ENCODE results near the gene DLG2.
"Not testable (repeated sequence)": the region's sequence is repeated elsewhere in the genome, so short reads cannot be mapped to it uniquely, and the experiment has no call there.

The DLG2 gene

GRCh38 chr11:83600661-83601060 lies 2026.5 kb downstream of the DLG2 start:
- no peak for DNase-seq

- no peak for DNase-seq
Measured at GRCh38 chr11:83599066-83599465, 2028.1 kb downstream of the DLG2 start.

GRCh38 chr11:83587797-83588196 lies 2039.3 kb downstream of the DLG2 start:
- not testable (repeated sequence) for DNase-seq

- DNase-seq, result no peak
Measured at GRCh38 chr11:83583757-83584366, 2043.3 kb downstream of the DLG2 start.

- DNase-seq, result no peak
Measured at GRCh38 chr11:83574519-83574918, 2052.6 kb downstream of the DLG2 start.

GRCh38 chr11:83572581-83573496 lies 2054.3 kb downstream of the DLG2 start:
- DNase-seq, result no peak

GRCh38 chr11:83571302-83571701 lies 2055.8 kb downstream of the DLG2 start:
- DNase-seq, result no peak

GRCh38 chr11:83569134-83569805 lies 2057.9 kb downstream of the DLG2 start:
- no peak for DNase-seq

GRCh38 chr11:83568516-83568915 lies 2058.6 kb downstream of the DLG2 start:
- DNase-seq, result no peak

GRCh38 chr11:83566950-83567349 lies 2060.2 kb downstream of the DLG2 start:
- no peak for DNase-seq

GRCh38 chr11:83564870-83565269 lies 2062.3 kb downstream of the DLG2 start:
- DNase-seq, result no peak

- no peak for DNase-seq
Measured at GRCh38 chr11:83558281-83558680, 2068.9 kb downstream of the DLG2 start.

GRCh38 chr11:83557653-83558052 lies 2069.5 kb downstream of the DLG2 start:
- DNase-seq, result no peak

- DNase-seq, result no peak
Measured at GRCh38 chr11:83554876-83555275, 2072.3 kb downstream of the DLG2 start.

GRCh38 chr11:83549984-83550667 lies 2077.0 kb downstream of the DLG2 start:
- no peak for DNase-seq

- no peak for DNase-seq
Measured at GRCh38 chr11:83546368-83546767, 2080.8 kb downstream of the DLG2 start.

GRCh38 chr11:83545494-83546260 lies 2081.5 kb downstream of the DLG2 start:
- no peak for DNase-seq

GRCh38 chr11:83544846-83545245 lies 2082.3 kb downstream of the DLG2 start:
- DNase-seq, result no peak

GRCh38 chr11:83543706-83544439 lies 2083.3 kb downstream of the DLG2 start:
- no peak for DNase-seq

GRCh38 chr11:83542861-83543260 lies 2084.3 kb downstream of the DLG2 start:
- no peak for DNase-seq

GRCh38 chr11:83540728-83541127 lies 2086.4 kb downstream of the DLG2 start:
- DNase-seq, result no peak

Measured in inflammatory macrophage (primary cell).